ENCODE results near the gene TM7SF2. TPM values are rescaled to one million over a fixed set of nuclear protein-coding genes. Genes with fewer than 3 reads are reported as not detected.
A peak's percentile ranks its signal among the peaks of the same experiment; 100 is the strongest.

Gene TM7SF2
- total and polyA plus RNA-seq, 2 of the 13 experiments (the other 11 are each of a cell fraction or from before 2014, with no cell fraction given) = 56.0 to 66.9 TPM

DNA sequence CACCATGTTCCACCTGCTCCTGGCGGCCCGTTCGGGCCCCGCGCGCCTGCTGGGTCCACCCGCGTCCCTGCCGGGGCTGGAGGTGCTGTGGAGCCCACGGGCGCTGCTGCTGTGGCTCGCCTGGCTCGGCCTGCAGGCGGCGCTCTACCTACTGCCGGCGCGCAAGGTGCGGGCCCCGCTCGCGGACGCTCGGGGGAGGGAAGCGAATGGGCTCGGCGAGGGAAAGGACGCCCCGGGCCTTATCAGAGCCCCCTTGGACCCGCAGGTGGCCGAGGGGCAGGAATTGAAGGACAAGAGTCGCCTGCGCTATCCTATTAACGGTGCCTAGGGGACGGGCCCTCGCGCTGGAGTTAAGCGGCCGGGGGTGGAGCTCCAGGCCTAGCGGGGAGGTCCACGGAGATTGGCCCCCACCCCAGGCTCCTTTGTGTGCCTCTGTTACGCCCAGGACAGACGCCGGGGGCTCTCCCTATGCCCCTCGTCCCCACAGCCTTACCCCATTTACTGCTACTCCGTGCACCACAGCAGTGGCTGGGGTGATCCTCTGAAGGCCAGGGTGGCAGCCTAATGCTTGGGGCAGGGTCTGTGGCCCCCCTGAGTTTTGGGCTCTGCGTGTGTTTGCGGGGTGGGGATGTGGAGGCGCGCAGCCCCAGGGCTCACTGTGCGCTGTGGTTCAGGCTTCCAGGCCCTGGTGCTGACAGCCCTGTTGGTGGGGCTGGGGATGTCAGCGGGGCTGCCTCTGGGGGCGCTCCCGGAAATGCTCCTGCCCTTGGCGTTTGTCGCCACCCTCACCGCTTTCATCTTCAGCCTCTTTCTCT lies 1.1 kb downstream of the TM7SF2 start (continued):
- TF ChIP-seq, protein P1, sequence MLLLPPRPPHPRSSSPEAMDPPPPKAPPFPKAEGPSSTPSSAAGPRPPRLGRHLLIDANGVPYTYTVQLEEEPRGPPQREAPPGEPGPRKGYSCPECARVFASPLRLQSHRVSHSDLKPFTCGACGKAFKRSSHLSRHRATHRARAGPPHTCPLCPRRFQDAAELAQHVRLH (CRISPR knock-in tag; IDR thresholded peaks at IDR 0.05; ENCODE audit: borderline replicate concordance, low read depth) = peak; percentile 74; the same call in 1 of the 2 replicates
- TF ChIP-seq ISX (CRISPR knock-in tag; conservative IDR thresholded peaks at IDR 0.05) (0 out of 2 replicates have a peak, but pooled peaks have one; percentile 36), RFX5 (IDR thresholded peaks at IDR 0.05; ENCODE audit: low read depth, low read length) (no peak), KDM5A (IDR thresholded peaks at IDR 0.05; ENCODE audit: borderline replicate concordance, low read length) (no peak; the same call in 1 of the 2 replicates), ZNF761 (CRISPR knock-in tag; conservative IDR thresholded peaks at IDR 0.05) (no peak), NAIF1 (CRISPR knock-in tag; IDR thresholded peaks at IDR 0.05; ENCODE audit: borderline replicate concordance) (no peak), RXRB (CRISPR knock-in tag; IDR thresholded peaks at IDR 0.05; ENCODE audit: borderline replicate concordance) (no peak), GATAD2A (CRISPR knock-in tag; IDR thresholded peaks at IDR 0.05) (peak; percentile 75), ZMAT3 (CRISPR knock-in tag; conservative IDR thresholded peaks at IDR 0.05) (peak; percentile 59; the same call in 1 of the 2 replicates)
- TF ChIP-seq, protein P2, sequence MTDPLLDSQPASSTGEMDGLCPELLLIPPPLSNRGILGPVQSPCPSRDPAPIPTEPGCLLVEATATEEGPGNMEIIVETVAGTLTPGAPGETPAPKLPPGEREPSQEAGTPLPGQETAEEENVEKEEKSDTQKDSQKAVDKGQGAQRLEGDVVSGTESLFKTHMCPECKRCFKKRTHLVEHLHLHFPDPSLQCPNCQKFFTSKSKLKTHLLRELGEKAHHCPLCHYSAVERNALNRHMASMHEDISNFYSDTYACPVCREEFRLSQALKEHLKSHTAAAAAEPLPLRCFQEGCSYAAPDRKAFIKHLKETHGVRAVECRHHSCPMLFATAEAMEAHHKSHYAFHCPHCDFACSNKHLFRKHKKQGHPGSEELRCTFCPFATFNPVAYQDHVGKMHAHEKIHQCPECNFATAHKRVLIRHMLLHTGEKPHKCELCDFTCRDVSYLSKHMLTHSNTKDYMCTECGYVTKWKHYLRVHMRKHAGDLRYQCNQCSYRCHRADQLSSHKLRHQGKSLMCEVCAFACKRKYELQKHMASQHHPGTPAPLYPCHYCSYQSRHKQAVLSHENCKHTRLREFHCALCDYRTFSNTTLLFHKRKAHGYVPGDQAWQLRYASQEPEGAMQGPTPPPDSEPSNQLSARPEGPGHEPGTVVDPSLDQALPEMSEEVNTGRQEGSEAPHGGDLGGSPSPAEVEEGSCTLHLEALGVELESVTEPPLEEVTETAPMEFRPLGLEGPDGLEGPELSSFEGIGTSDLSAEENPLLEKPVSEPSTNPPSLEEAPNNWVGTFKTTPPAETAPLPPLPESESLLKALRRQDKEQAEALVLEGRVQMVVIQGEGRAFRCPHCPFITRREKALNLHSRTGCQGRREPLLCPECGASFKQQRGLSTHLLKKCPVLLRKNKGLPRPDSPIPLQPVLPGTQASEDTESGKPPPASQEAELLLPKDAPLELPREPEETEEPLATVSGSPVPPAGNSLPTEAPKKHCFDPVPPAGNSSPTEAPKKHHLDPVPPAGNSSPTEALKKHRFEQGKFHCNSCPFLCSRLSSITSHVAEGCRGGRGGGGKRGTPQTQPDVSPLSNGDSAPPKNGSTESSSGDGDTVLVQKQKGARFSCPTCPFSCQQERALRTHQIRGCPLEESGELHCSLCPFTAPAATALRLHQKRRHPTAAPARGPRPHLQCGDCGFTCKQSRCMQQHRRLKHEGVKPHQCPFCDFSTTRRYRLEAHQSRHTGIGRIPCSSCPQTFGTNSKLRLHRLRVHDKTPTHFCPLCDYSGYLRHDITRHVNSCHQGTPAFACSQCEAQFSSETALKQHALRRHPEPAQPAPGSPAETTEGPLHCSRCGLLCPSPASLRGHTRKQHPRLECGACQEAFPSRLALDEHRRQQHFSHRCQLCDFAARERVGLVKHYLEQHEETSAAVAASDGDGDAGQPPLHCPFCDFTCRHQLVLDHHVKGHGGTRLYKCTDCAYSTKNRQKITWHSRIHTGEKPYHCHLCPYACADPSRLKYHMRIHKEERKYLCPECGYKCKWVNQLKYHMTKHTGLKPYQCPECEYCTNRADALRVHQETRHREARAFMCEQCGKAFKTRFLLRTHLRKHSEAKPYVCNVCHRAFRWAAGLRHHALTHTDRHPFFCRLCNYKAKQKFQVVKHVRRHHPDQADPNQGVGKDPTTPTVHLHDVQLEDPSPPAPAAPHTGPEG (CRISPR knock-in tag; IDR thresholded peaks at IDR 0.05) = no peak
- TF ChIP-seq, protein P3, sequence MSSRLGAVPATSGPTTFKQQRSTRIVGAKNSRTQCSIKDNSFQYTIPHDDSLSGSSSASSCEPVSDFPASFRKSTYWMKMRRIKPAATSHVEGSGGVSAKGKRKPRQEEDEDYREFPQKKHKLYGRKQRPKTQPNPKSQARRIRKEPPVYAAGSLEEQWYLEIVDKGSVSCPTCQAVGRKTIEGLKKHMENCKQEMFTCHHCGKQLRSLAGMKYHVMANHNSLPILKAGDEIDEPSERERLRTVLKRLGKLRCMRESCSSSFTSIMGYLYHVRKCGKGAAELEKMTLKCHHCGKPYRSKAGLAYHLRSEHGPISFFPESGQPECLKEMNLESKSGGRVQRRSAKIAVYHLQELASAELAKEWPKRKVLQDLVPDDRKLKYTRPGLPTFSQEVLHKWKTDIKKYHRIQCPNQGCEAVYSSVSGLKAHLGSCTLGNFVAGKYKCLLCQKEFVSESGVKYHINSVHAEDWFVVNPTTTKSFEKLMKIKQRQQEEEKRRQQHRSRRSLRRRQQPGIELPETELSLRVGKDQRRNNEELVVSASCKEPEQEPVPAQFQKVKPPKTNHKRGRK (CRISPR knock-in tag; IDR thresholded peaks at IDR 0.05) = no peak
- TF ChIP-seq, protein P4, sequence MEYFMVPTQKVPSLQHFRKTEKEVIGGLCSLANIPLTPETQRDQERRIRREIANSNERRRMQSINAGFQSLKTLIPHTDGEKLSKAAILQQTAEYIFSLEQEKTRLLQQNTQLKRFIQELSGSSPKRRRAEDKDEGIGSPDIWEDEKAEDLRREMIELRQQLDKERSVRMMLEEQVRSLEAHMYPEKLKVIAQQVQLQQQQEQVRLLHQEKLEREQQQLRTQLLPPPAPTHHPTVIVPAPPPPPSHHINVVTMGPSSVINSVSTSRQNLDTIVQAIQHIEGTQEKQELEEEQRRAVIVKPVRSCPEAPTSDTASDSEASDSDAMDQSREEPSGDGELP (IDR thresholded peaks at IDR 0.05; ENCODE audit: borderline replicate concordance, low read depth) = no peak
- TF ChIP-seq, protein P5, sequence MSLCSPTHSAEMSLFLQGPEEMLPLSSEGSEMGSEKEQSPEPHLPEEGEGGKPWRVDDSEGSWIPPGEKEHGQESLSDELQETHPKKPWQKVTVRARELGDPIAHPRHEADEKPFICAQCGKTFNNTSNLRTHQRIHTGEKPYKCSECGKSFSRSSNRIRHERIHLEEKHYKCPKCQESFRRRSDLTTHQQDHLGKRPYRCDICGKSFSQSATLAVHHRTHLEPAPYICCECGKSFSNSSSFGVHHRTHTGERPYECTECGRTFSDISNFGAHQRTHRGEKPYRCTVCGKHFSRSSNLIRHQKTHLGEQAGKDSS (CRISPR knock-in tag; IDR thresholded peaks at IDR 0.05; ENCODE audit: borderline replicate concordance, low read depth) = peak; percentile 18; the same call in 1 of the 2 replicates
- TF ChIP-seq, protein P6, sequence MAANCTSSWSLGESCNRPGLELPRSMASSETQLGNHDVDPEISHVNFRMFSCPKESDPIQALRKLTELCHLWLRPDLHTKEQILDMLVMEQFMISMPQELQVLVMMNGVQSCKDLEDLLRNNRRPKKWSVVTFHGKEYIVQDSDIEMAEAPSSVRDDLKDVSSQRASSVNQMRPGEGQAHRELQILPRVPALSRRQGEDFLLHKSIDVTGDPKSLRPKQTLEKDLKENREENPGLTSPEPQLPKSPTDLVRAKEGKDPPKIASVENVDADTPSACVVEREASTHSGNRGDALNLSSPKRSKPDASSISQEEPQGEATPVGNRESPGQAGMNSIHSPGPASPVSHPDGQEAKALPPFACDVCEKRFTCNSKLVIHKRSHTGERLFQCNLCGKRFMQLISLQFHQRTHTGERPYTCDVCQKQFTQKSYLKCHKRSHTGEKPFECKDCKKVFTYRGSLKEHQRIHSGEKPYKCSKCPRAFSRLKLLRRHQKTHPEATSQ (CRISPR knock-in tag; IDR thresholded peaks at IDR 0.05; ENCODE audit: borderline replicate concordance) = no peak

Data from HepG2 (cell line).